DMS114 treated with DMSO at 0.1 percent for 48 hours (cell line): ENCODE results near the gene PCDHA5.
"Not testable (repeated sequence)": the region's sequence is repeated elsewhere in the genome, so short reads cannot be mapped to it uniquely, and the experiment has no call there.

Experiments used
- DNase-seq: peaks from one replicate; lab custom pipeline; 2025; ENCODE audit not compliant: unreplicated experiment; lab: John Stamatoyannopoulos, UW

PCDHA5 gene

GRCh38 chr5:140822969-140823368 lies 1.6 kb downstream of the PCDHA5 start:
- DNase-seq: not testable (repeated sequence)

- no peak for DNase-seq
Measured at GRCh38 chr5:140823475-140823874, 2.1 kb downstream of the PCDHA5 start.

GRCh38 chr5:140827704-140828361 lies 6.4 kb downstream of the PCDHA5 start, which contains the start of gene PCDHA6:
Gene PCDHA6 (plus strand): TSS chr5:140827960. CDS start chr5:140828092, 132 bp downstream.
- no peak for DNase-seq

GRCh38 chr5:140828362-140828737 lies 6.9 kb downstream of the PCDHA5 start:
- no peak for DNase-seq

GRCh38 chr5:140829511-140830501 lies 8.4 kb downstream of the PCDHA5 start:
- not testable (repeated sequence) for DNase-seq

GRCh38 chr5:140833993-140834392 lies 12.6 kb downstream of the PCDHA5 start, which contains the start of gene PCDHA7:
Gene PCDHA7 (plus strand): TSS chr5:140834269. CDS start chr5:140834384, 115 bp downstream.
- no peak for DNase-seq

GRCh38 chr5:140834439-140835008 lies 13.1 kb downstream of the PCDHA5 start:
- not testable (repeated sequence) for DNase-seq

GRCh38 chr5:140835622-140836510 lies 14.5 kb downstream of the PCDHA5 start:
- no peak for DNase-seq

- DNase-seq: no peak
Measured at GRCh38 chr5:140840978-140841962, 19.9 kb downstream of the PCDHA5 start, which contains the start of gene PCDHA8. Gene PCDHA8 (plus strand): TSS chr5:140841187. CDS start chr5:140841322, 135 bp downstream.

- DNase-seq: no peak
Measured at GRCh38 chr5:140842798-140843733, 21.7 kb downstream of the PCDHA5 start.

- DNase-seq: not testable (repeated sequence)
Measured at GRCh38 chr5:140848139-140849102, 27.0 kb downstream of the PCDHA5 start, which contains the start of gene PCDHA9. Gene PCDHA9 (plus strand): TSS chr5:140848382. CDS start chr5:140848496, 114 bp downstream.

GRCh38 chr5:140849831-140850634 lies 28.6 kb downstream of the PCDHA5 start:
- DNase-seq: not testable (repeated sequence)

- no peak for DNase-seq
Measured at GRCh38 chr5:140855772-140856674, 34.6 kb downstream of the PCDHA5 start, which contains the start of gene PCDHA10. Gene PCDHA10 (plus strand): TSS chr5:140855897. CDS start chr5:140856049, 152 bp downstream.

- DNase-seq: no peak
Measured at GRCh38 chr5:140857177-140857986, 36.0 kb downstream of the PCDHA5 start.
